HepG2 (cell line): ENCODE measurements around the gene RUNX2. TPM values are rescaled to one million over a fixed set of nuclear protein-coding genes. Genes with fewer than 3 reads are reported as not detected.
A peak's percentile ranks its signal among the peaks of the same experiment; 100 is the strongest.

Experiments used
- FOXP4 ChIP-seq: sonication (generic); formaldehyde crosslinking; IDR thresholded peaks from 2 replicates; pipeline ENCODE4 v1.4.0; 2020; ENCODE audit warnings: missing genetic modification reagents
- GABPB1 ChIP-seq: IDR thresholded peaks from 2 replicates; pipeline ENCODE4 v1.6.1; 2016; ENCODE audit warnings: mild to moderate bottlenecking, missing genetic modification reagents, moderate library complexity, missing compliant biosample characterization
- GMEB2 ChIP-seq: IDR thresholded peaks from 2 replicates; pipeline ENCODE4 v1.6.1; 2016; ENCODE audit warnings: missing biosample characterization, missing genetic modification reagents, low read depth
- NONO ChIP-seq, 2 experiments: fragments of 450-650 bp in 1 of 2; sonication (generic) in 1 of 2; formaldehyde crosslinking in 1 of 2; IDR thresholded peaks in 1 of 2; conservative IDR thresholded peaks in 1 of 2; 2 replicates each; pipeline versions ENCODE4 v1.6.1 to v1.8.0; 2017 to 2022; ENCODE audit warnings: mild to moderate bottlenecking in 1 of 2, missing genetic modification reagents in 1 of 2, moderate library complexity in 1 of 2
- RFX3 ChIP-seq: IDR thresholded peaks from 2 replicates; pipeline ENCODE4 v1.6.1; 2016; ENCODE audit warnings: missing biosample characterization, missing genetic modification reagents
- SOX13 ChIP-seq, 3 experiments: fragments of 450-650 bp in 1 of 3; sonication (generic) in 1 of 3; formaldehyde crosslinking in 1 of 3; IDR thresholded peaks in 2 of 3; conservative IDR thresholded peaks in 1 of 3; 2 replicates each; pipeline versions ENCODE4 v1.5.0 to v1.6.1; 2016 to 2020; ENCODE audit warnings: antibody characterized with exemption in 1 of 3, mild to moderate bottlenecking in 1 of 3, missing compliant biosample characterization in 1 of 3, missing genetic modification reagents in 1 of 3, moderate library complexity in 1 of 3
- ZMYM4 ChIP-seq: sonication (generic); formaldehyde crosslinking; IDR thresholded peaks from 2 replicates; pipeline ENCODE4 v1.8.1; 2023; ENCODE audit warnings: mild to moderate bottlenecking, missing genetic modification reagents
- ZNF253 ChIP-seq: sonication (generic); formaldehyde crosslinking; IDR thresholded peaks from 2 replicates; pipeline ENCODE4 v1.8.0; 2022; ENCODE audit warnings: mild to moderate bottlenecking, missing genetic modification reagents, borderline replicate concordance
- ZSCAN20 ChIP-seq: sonication (generic); formaldehyde crosslinking; IDR thresholded peaks from 2 replicates; pipeline ENCODE4 v1.4.0; 2020; ENCODE audit warnings: missing genetic modification reagents, mild to moderate bottlenecking, borderline replicate concordance
- polyA plus RNA-seq, 8 experiments: library from polyadenylated mRNA; depleted of rRNA in 3 of 8; stranded (reverse) in 7 of 8; unstranded in 1 of 8; fragments of >200 nt; fragmentation: Illumina TruSeq in 4 of 8; extraction: Trizol in 4 of 8; gene quantifications; 2 replicates each; pipeline versions ENCODE4 v1.2.1 to v1.2.3, GENCODE V29; 2011 to 2016; ENCODE audit warnings: low read depth in 4 of 8, missing spikeins in 1 of 8, mixed read lengths in 1 of 8; ENCODE audit not compliant: insufficient read depth in 1 of 8
- total RNA-seq, 5 experiments: library from RNA; depleted of rRNA; stranded (reverse); fragments of >200 nt; fragmentation: Illumina TruSeq; extraction: Trizol; gene quantifications; 2 replicates each; pipeline ENCODE4 v1.2.3, GENCODE V29; 2016; ENCODE audit warnings: low read depth in 1 of 5
- TF ChIP-seq, protein P1 (sequence below): sonication (generic); formaldehyde crosslinking; IDR thresholded peaks from 2 replicates; pipeline ENCODE4 v1.4.0; 2020; ENCODE audit warnings: mild to moderate bottlenecking, low read depth, missing genetic modification reagents
- TF ChIP-seq, protein P2 (sequence below): sonication (generic); formaldehyde crosslinking; IDR thresholded peaks from 2 replicates; pipeline ENCODE4 v1.4.0; 2020; ENCODE audit warnings: missing genetic modification reagents
- TF ChIP-seq, protein P3 (sequence below): sonication (generic); formaldehyde crosslinking; conservative IDR thresholded peaks from 2 replicates; pipeline ENCODE4 v1.8.0; 2022; ENCODE audit warnings: mild to moderate bottlenecking, moderate library complexity, missing genetic modification reagents
- TF ChIP-seq, protein P4 (sequence below): sonication (generic); formaldehyde crosslinking; IDR thresholded peaks from 2 replicates; pipeline ENCODE4 v1.5.0; 2020; ENCODE audit warnings: mild to moderate bottlenecking, missing genetic modification reagents
- TF ChIP-seq, protein P5 (sequence below): sonication (generic); formaldehyde crosslinking; IDR thresholded peaks from 2 replicates; pipeline ENCODE4 v1.4.0; 2020; ENCODE audit warnings: mild to moderate bottlenecking, missing genetic modification reagents

Gene RUNX2
- total and polyA plus RNA-seq, 2 of the 13 experiments (the other 11 are each of a cell fraction or from before 2014, with no cell fraction given), result not detected

- TF ChIP-seq NONO (IDR thresholded peaks at IDR 0.05), result no peak
- TF ChIP-seq NONO (CRISPR knock-in tag; conservative IDR thresholded peaks at IDR 0.05), result no peak
- no peak for TF ChIP-seq ZNF253 (CRISPR knock-in tag)
- 0 out of 2 replicates have a peak, but pooled peaks have one; percentile 37 for TF ChIP-seq FOXP4
- TF ChIP-seq ZMYM4 (CRISPR knock-in tag), result peak; percentile 70
- no peak for TF ChIP-seq RFX3 (CRISPR knock-in tag)
- no peak for TF ChIP-seq ZSCAN20 (CRISPR knock-in tag)
- TF ChIP-seq, protein P1, sequence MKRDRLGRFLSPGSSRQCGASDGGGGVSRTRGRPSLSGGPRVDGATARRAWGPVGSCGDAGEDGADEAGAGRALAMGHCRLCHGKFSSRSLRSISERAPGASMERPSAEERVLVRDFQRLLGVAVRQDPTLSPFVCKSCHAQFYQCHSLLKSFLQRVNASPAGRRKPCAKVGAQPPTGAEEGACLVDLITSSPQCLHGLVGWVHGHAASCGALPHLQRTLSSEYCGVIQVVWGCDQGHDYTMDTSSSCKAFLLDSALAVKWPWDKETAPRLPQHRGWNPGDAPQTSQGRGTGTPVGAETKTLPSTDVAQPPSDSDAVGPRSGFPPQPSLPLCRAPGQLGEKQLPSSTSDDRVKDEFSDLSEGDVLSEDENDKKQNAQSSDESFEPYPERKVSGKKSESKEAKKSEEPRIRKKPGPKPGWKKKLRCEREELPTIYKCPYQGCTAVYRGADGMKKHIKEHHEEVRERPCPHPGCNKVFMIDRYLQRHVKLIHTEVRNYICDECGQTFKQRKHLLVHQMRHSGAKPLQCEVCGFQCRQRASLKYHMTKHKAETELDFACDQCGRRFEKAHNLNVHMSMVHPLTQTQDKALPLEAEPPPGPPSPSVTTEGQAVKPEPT, result no peak
- no peak for TF ChIP-seq SOX13 (IDR thresholded peaks at IDR 0.05)
- TF ChIP-seq SOX13 (CRISPR knock-in tag; conservative IDR thresholded peaks at IDR 0.05 in 1 of 2, IDR thresholded peaks at IDR 0.05 in 1 of 2), result peak in 1 of 2 experiments; percentile 40; a peak in 1 of 4 replicates
- TF ChIP-seq, protein P2, sequence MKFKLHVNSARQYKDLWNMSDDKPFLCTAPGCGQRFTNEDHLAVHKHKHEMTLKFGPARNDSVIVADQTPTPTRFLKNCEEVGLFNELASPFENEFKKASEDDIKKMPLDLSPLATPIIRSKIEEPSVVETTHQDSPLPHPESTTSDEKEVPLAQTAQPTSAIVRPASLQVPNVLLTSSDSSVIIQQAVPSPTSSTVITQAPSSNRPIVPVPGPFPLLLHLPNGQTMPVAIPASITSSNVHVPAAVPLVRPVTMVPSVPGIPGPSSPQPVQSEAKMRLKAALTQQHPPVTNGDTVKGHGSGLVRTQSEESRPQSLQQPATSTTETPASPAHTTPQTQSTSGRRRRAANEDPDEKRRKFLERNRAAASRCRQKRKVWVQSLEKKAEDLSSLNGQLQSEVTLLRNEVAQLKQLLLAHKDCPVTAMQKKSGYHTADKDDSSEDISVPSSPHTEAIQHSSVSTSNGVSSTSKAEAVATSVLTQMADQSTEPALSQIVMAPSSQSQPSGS, result peak; percentile 59; the same call in 1 of the 2 replicates
- TF ChIP-seq, protein P3, sequence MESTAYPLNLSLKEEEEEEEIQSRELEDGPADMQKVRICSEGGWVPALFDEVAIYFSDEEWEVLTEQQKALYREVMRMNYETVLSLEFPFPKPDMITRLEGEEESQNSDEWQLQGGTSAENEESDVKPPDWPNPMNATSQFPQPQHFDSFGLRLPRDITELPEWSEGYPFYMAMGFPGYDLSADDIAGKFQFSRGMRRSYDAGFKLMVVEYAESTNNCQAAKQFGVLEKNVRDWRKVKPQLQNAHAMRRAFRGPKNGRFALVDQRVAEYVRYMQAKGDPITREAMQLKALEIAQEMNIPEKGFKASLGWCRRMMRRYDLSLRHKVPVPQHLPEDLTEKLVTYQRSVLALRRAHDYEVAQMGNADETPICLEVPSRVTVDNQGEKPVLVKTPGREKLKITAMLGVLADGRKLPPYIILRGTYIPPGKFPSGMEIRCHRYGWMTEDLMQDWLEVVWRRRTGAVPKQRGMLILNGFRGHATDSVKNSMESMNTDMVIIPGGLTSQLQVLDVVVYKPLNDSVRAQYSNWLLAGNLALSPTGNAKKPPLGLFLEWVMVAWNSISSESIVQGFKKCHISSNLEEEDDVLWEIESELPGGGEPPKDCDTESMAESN (CRISPR knock-in tag), result no peak
- TF ChIP-seq, protein P4, sequence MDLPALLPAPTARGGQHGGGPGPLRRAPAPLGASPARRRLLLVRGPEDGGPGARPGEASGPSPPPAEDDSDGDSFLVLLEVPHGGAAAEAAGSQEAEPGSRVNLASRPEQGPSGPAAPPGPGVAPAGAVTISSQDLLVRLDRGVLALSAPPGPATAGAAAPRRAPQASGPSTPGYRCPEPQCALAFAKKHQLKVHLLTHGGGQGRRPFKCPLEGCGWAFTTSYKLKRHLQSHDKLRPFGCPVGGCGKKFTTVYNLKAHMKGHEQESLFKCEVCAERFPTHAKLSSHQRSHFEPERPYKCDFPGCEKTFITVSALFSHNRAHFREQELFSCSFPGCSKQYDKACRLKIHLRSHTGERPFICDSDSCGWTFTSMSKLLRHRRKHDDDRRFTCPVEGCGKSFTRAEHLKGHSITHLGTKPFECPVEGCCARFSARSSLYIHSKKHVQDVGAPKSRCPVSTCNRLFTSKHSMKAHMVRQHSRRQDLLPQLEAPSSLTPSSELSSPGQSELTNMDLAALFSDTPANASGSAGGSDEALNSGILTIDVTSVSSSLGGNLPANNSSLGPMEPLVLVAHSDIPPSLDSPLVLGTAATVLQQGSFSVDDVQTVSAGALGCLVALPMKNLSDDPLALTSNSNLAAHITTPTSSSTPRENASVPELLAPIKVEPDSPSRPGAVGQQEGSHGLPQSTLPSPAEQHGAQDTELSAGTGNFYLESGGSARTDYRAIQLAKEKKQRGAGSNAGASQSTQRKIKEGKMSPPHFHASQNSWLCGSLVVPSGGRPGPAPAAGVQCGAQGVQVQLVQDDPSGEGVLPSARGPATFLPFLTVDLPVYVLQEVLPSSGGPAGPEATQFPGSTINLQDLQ, result no peak
- TF ChIP-seq GABPB1 (CRISPR knock-in tag), result no peak
- TF ChIP-seq, protein P5, sequence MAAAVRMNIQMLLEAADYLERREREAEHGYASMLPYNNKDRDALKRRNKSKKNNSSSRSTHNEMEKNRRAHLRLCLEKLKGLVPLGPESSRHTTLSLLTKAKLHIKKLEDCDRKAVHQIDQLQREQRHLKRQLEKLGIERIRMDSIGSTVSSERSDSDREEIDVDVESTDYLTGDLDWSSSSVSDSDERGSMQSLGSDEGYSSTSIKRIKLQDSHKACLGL, result no peak
- TF ChIP-seq GMEB2, result no peak
Measured at GRCh38 chr6:45574014-45574461, 245.9 kb downstream of the RUNX2 start (continued).
